ENCODE data around the gene EIF4A3. TPM values are rescaled to one million over a fixed set of nuclear protein-coding genes. Genes with fewer than 3 reads are reported as not detected.

The EIF4A3 gene
- total RNA-seq, 4 donors from 2014 or later, result 34.5 to 69.0 (median 59.2) TPM

DNA sequence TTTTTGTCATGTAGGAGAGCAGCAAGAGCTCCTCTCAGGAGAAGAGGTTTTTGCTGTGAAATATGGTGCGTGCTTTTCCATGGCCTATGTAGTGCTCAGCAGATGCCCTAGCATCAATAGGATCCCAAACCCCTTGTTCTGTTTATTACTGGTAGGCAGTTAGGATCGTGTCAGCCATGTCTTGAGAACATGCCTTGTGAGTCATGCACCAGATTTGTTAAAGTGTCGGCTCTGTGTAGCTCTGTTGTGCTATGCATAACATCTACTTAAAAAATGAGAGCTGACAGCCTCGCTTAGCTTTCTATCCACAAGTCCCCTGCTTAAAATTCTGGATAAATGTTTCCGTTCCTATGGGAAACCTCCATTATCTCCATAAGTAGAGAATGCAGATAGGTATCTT is 4.4 kb upstream of the EIF4A3 start:
- H3K4me3 ChIP-seq, result no peak overlapping the region

DNA sequence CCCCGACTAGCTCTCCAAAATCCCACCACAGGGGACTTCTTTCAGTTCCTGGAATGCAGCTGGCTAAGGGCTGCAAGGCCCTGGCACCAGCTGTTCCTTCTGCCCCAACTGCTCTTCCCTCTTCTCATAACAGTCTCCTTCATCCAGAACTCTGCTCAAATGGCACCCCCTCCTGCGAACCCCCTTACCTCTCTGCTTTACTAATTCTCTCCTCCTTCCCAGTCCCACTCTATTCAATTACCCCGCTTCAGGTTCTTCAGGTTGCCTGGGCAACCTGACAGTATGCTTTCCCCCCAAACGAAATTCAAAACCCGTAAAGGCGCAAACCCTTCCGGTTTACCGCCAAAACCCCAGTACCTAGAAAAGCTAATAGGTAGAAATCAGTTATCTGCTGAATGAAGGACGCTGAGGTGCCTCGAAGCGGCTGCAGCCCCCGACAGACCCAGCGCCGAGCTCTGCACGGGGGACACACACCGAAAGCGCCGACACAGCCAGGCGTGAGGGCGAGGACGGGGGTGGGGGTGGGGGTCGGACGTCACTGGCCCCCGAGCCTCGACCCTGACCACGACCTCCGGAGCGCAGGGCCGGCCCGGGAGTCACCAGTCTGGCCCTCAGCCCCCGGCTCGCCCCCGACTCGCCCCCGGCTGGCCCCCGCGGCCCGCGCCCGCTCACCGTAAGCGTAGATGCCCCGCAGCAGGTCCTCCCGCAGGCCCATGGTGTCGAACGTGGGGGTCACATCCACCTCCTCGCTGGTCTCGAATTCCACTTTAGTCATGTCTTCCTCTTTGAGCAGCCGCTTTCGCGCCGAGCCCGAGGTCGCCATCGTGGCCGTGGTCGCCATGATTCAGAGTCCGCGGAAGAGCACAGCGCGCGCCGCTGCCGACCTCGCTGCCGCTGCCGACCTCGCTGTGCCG is 550 bp downstream of the EIF4A3 start:
- Histone ChIP-seq H3K4me3 (peak overlapping the region; percentile 89 to 100 (median 94)), H3K4me1 (peaks cover 0 to 37% (median 15%) of the 10 kb centered on the region in 4 donors), H3K27ac (peak overlapping the region; percentile 86 to 99 (median 96)), H3K27me3 (no peaks in the 10 kb centered on the region), H3K9me3 (no peaks in the 10 kb centered on the region), H3K36me3 (peaks cover 0 to 27% (median 7%) of the 10 kb centered on the region in 3 donors)
- no peak for DNase-seq (ENCODE audit: low spot score in 2 of 2)
- TF ChIP-seq EP300 (IDR thresholded peaks at IDR 0.05) (no peak), CTCF (IDR thresholded peaks at IDR 0.05) (no peak), POLR2A (IDR thresholded peaks at IDR 0.05) (no peak)
- 1% methylated on average over 36 to 48 of the region's 69 CpGs for WGBS, 2 donors

More for the DNA sequence above, 4.4 kb upstream of the EIF4A3 start:
- H3K27me3 ChIP-seq, result no peaks in the 10 kb centered on the region
- peaks cover 0 to 15% (median 2%) of the 10 kb centered on the region in 4 donors for H3K4me1 ChIP-seq
- H3K9me3 ChIP-seq, result peaks cover 0 to 8% (median 0%) of the 10 kb centered on the region in 4 donors
- H3K27ac ChIP-seq, result peak overlapping the region in 1 of 4 donors; percentile 77
- WGBS, 2 donors, result 52 to 65% methylated on average over 5 of the region's 5 CpGs
- DNase-seq (ENCODE audit: low spot score in 2 of 2), result no peak
- no peak for TF ChIP-seq CTCF (IDR thresholded peaks at IDR 0.05)
- TF ChIP-seq POLR2A (IDR thresholded peaks at IDR 0.05), result no peak
- no peak for TF ChIP-seq EP300 (IDR thresholded peaks at IDR 0.05)
- peaks cover 0 to 5% (median 0%) of the 10 kb centered on the region in 3 donors for H3K36me3 ChIP-seq

DNA sequence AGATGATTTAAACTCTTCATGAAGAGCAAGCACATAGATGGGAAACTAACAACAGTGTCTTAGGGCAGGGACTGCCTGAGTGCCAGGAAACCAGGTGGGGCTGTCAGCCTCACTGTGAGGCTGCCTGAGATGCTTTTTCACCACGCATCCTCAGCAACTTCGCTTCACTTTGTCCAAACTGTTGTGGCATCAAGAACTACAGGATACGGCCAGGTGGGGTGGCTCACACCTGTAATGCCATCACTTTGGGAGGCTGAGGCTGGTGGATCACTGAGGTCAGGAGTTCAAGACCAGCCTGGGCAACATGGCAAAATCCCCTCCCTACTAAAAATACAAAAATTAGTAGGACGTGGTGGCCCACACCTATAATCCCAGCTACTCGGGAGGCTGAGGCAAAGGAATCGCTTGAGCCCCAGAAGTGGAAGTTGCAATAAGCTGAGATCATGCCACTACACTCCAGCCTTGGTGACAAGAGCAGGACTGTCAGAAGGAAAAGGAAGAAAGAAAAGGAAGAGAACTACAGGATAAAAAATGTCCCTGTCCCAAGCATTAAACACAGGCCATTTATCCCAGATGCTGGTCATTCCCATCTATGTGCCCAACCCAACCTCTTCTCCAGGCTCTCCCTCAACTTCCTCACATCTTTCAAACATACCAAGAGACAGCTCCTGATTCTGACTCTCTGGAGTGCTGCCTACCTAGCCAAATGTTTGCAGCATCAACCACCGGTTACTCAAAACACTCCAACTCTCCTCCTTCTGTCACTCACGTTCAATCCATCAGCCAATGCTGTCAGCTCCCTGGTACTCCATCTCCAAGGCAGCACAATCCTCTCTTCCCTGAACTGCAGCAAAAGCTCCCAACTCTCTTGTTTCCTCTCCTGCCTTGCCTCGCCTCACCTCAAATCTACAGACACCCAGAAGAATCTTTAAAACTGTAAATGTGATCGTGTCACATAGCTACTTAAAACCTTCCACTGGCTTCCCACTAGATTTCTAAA is 1.6 kb downstream of the EIF4A3 start:
- no peak for DNase-seq (ENCODE audit: low spot score in 2 of 2)
- TF ChIP-seq EP300 (IDR thresholded peaks at IDR 0.05) (no peak), POLR2A (IDR thresholded peaks at IDR 0.05) (no peak), CTCF (IDR thresholded peaks at IDR 0.05) (no peak)
- H3K36me3 ChIP-seq, result peaks cover 0 to 37% (median 7%) of the 10 kb centered on the region in 3 donors
- H3K27ac ChIP-seq, result peak overlapping the region; percentile 86 to 99 (median 96)
- WGBS, 2 donors, result 49% methylated on average over 10 of the region's 10 CpGs
- peak overlapping the region; percentile 89 to 100 (median 94) for H3K4me3 ChIP-seq
- H3K27me3 ChIP-seq, result no peaks in the 10 kb centered on the region
- H3K9me3 ChIP-seq, result no peaks in the 10 kb centered on the region
- peaks cover 0 to 37% (median 15%) of the 10 kb centered on the region in 4 donors for H3K4me1 ChIP-seq

DNA sequence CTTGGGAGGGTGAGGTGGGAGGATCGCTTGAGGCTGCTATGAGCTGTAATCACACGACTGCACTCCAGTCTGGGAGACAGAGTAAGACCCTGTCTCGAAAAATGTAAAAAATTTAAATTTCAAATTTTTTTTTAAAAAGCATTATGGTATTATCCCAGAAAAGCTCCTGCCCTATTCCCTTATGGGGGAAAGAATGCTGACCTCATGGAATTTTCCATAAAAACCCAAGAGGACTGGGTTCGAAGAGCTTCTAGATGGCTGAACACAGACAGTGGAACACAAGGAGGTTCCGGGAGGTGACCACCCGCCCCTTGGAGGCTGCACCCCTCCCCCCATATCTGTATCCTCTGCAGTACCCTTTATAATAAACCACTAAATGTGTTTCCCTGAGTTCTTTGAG is 4.0 kb downstream of the EIF4A3 start:
- no peak for DNase-seq (ENCODE audit: low spot score in 2 of 2)
- Histone ChIP-seq H3K9me3 (no peaks in the 10 kb centered on the region), H3K27me3 (no peaks in the 10 kb centered on the region), H3K36me3 (peaks cover 7 to 61% (median 32%) of the 10 kb centered on the region in 3 donors), H3K4me1 (peaks cover 0 to 25% (median 13%) of the 10 kb centered on the region in 4 donors), H3K27ac (no peak overlapping the region), H3K4me3 (no peak overlapping the region)
- TF ChIP-seq EP300 (IDR thresholded peaks at IDR 0.05), result no peak
- TF ChIP-seq CTCF (IDR thresholded peaks at IDR 0.05), result no peak
- WGBS, 2 donors, result 78 to 87% methylated on average over 6 of the region's 6 CpGs

Data from tibial nerve (tissue), 4 donors.